Activated naive CD4-positive, alpha-beta T cell treated with anti-CD3 and anti-CD28 coated beads for 36 hours (primary cell): Measurements from ENCODE around the gene HLA-DQB1. TPM values are rescaled to one million over a fixed set of nuclear protein-coding genes. Genes with fewer than 3 reads are reported as not detected.

Experiments used
- CTCF ChIA-PET: fragments of 350-600 bp; sonication (Branson Sonifier 250); formaldehyde crosslinking; loops from one replicate; lab custom pipeline; 2021; ENCODE audit warnings: antibody characterized with exemption; lab: Charles Lee
- DNase-seq: peaks from one replicate; pipeline ENCODE4 v3.0.0-alpha.2; 2020
- H3K27ac Mint-ChIP-seq: one replicate; pipeline ENCODE4 v1.8.0; 2021; ENCODE audit warnings: mild to moderate bottlenecking, mixed read lengths
- H3K27me3 Mint-ChIP-seq: one replicate; pipeline ENCODE4 v1.8.0; 2021; ENCODE audit warnings: low read depth, mixed read lengths
- H3K36me3 Mint-ChIP-seq: one replicate; pipeline ENCODE4 v1.8.0; 2021; ENCODE audit warnings: low read depth, mixed read lengths
- H3K4me1 Mint-ChIP-seq: one replicate; pipeline ENCODE4 v1.8.0; 2021; ENCODE audit warnings: low read depth, mixed read lengths
- H3K4me3 Mint-ChIP-seq: one replicate; pipeline ENCODE4 v1.8.0; 2021; ENCODE audit warnings: mild to moderate bottlenecking, moderate library complexity, mixed read lengths
- H3K9me3 Mint-ChIP-seq: one replicate; pipeline ENCODE4 v1.8.0; 2021; ENCODE audit warnings: mixed read lengths
- intact Hi-C: fragments of 100-400 bp; cut with micrococcal nuclease; formaldehyde crosslinking; loops from one replicate; pipeline ENCODE4 v1.15.1; 2023
- total RNA-seq, 2 experiments: library from RNA; stranded (reverse); gene quantifications; one replicate each; pipeline ENCODE4 v1.2.3, GENCODE V29; 2021

HLA-DQB1 gene
- total RNA-seq, 2 experiments from 2014 or later, result 6.2 to 7.4 TPM

GRCh38 chr6:32617751-32618150, 48.7 kb downstream of the HLA-DQB1 start:
- Mint-ChIP-seq H3K9me3 (peaks cover 13% of the 10 kb centered on the region), H3K4me1 (peaks cover 30% of the 10 kb centered on the region), H3K27me3 (no peaks in the 10 kb centered on the region), H3K36me3 (peaks cover 4% of the 10 kb centered on the region), H3K4me3 (no peak overlapping the region), H3K27ac (no peak overlapping the region)
- CTCF ChIA-PET, result no interaction called here
- intact Hi-C loops, result no loop called here
- no peak for DNase-seq

GRCh38 chr6:32615885-32616532, 50.4 kb downstream of the HLA-DQB1 start:
- CTCF ChIA-PET, result no interaction called here
- peaks cover 4% of the 10 kb centered on the region for H3K36me3 Mint-ChIP-seq
- peak; percentile 13 for DNase-seq
- peaks cover 13% of the 10 kb centered on the region for H3K9me3 Mint-ChIP-seq
- H3K4me1 Mint-ChIP-seq, result peaks cover 20% of the 10 kb centered on the region
- peak overlapping the region; percentile 19 for H3K27ac Mint-ChIP-seq
- H3K4me3 Mint-ChIP-seq, result no peak overlapping the region
- no peaks in the 10 kb centered on the region for H3K27me3 Mint-ChIP-seq
- intact Hi-C loops, result no loop called here

DNA sequence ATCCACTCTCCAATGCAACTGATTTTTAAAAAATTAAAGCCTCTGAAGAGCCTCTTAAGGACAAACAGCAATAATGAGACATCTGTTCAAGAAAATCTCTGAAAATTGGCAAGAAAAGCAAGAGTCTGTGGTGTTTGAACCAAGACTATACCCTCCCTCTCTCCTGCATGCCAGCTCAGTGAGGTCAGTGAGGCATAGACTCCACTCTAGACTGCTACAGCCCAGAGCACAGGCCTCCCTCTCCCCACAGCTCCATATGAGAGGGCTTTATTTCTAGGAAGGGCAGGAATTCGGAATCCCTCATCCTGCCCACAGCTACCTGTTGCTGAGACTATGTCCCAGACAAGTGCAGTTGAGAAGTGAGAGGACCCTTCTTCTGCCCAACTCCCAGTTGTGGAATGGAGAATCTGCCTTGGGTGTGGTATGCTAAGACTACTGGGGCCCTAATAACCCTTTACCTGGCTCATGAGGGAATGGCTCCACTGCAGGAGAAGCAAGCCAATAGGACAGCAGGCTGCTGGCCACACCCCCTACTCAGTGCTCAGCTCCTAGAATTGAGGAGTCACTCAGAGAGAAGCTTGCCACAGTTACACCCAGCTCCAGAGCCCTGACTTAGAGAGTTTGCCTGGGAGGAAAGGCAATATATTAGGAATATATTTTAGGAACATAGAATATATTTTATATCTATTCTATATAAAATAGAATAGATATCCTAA, 51.9 kb downstream of the HLA-DQB1 start:
- DNase-seq, result no peak
- H3K9me3 Mint-ChIP-seq, result peaks cover 13% of the 10 kb centered on the region
- peaks cover 25% of the 10 kb centered on the region for H3K4me1 Mint-ChIP-seq
- intact Hi-C loops, result no loop called here
- peaks cover 4% of the 10 kb centered on the region for H3K36me3 Mint-ChIP-seq
- H3K27me3 Mint-ChIP-seq, result no peaks in the 10 kb centered on the region
- no peak overlapping the region for H3K4me3 Mint-ChIP-seq
- CTCF ChIA-PET, result no interaction called here
- no peak overlapping the region for H3K27ac Mint-ChIP-seq

- Mint-ChIP-seq H3K27me3 (no peaks in the 10 kb centered on the region), H3K27ac (no peak overlapping the region), H3K9me3 (peaks cover 10% of the 10 kb centered on the region), H3K36me3 (peaks cover 2% of the 10 kb centered on the region), H3K4me3 (no peak overlapping the region), H3K4me1 (peaks cover 25% of the 10 kb centered on the region)
- no peak for DNase-seq
- CTCF ChIA-PET, result no interaction called here
- intact Hi-C loops, result no loop called here
Measured at GRCh38 chr6:32613475-32613874, 53.0 kb downstream of the HLA-DQB1 start.

DNA sequence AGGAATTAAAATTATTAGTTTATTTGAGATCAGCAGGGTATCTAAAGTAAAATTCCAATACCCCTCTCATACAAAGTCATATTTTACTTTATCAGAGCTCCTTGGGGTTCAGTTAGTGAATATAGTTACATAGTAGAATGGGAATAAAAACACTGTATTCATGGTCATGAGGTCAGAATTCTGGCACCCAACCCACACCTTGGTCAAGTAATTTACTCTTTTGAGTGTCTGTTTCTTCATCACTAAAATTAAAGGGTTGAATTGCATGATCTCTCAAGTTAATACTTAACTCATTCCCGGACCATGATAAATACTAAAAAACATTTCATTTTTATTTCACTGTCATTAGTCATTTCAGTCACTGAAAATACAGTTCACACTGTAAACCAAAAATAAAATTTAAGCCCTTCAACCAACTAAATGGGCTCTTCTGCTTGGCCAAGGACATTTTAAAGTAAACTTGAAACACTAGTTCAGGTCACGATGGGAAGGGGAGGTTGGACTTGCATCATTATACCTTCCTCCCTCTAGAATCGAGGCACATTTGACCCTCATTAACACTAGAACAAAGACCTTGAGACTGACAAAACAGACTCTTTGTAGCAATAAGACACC, 55.7 kb downstream of the HLA-DQB1 start:
- no peak for DNase-seq
- H3K4me3 Mint-ChIP-seq, result no peak overlapping the region
- peak overlapping the region; percentile 33 for H3K27ac Mint-ChIP-seq
- intact Hi-C loops, result loop anchor here (1.0 kb wide), 2 partner anchors 13 to 58 kb away; no protein-coding TSS in a partner anchor
- H3K9me3 Mint-ChIP-seq, result no peaks in the 10 kb centered on the region
- H3K27me3 Mint-ChIP-seq, result no peaks in the 10 kb centered on the region
- H3K4me1 Mint-ChIP-seq, result peaks cover 22% of the 10 kb centered on the region
- H3K36me3 Mint-ChIP-seq, result no peaks in the 10 kb centered on the region
- CTCF ChIA-PET, result no interaction called here

GRCh38 chr6:32609731-32610640, 56.5 kb downstream of the HLA-DQB1 start:
- CTCF ChIA-PET, result no interaction called here
- Mint-ChIP-seq H3K27me3 (no peaks in the 10 kb centered on the region), H3K27ac (no peak overlapping the region), H3K9me3 (no peaks in the 10 kb centered on the region), H3K4me3 (no peak overlapping the region), H3K4me1 (peaks cover 14% of the 10 kb centered on the region), H3K36me3 (no peaks in the 10 kb centered on the region)
- DNase-seq, result peak; percentile 69
- intact Hi-C loops, result loop anchor here (1.0 kb wide), 2 partner anchors 13 to 58 kb away; no protein-coding TSS in a partner anchor

Other genes with a start within 250 kb of the HLA-DQB1 start
- gene HLA-DRA, start 226.8 kb downstream of the HLA-DQB1 start, total RNA-seq, result 1 to 10 TPM; 1.1 to 1.6 TPM
- gene HLA-DRB5, start 136.4 kb downstream of the HLA-DQB1 start, total RNA-seq, result under 1 TPM; 0.33 to 0.42 TPM
- 1 to 10 TPM; 4.1 to 4.2 TPM for gene HLA-DRB1, start 76.8 kb downstream of the HLA-DQB1 start, total RNA-seq
- under 1 TPM; 0.81 to 0.93 TPM for gene HLA-DQA1, start 29.3 kb downstream of the HLA-DQB1 start, total RNA-seq
- not detected for gene HLA-DQA2, start 74.7 kb upstream of the HLA-DQB1 start, total RNA-seq
- gene HLA-DQB2, start 96.9 kb upstream of the HLA-DQB1 start, total RNA-seq, result not detected
- 1 to 10 TPM in 1 of 2 experiments, under 1 TPM in 1; 0.91 to 1.1 TPM for gene HLA-DOB, start 150.3 kb upstream of the HLA-DQB1 start, total RNA-seq
- gene TAP2, start 172.1 kb upstream of the HLA-DQB1 start, total RNA-seq, result 100 to 1,000 TPM; 136 to 138 TPM
- 100 to 1,000 TPM; 286 to 308 TPM for gene PSMB8, start 177.4 kb upstream of the HLA-DQB1 start, total RNA-seq
- gene TAP1, start 187.0 kb upstream of the HLA-DQB1 start, total RNA-seq, result 100 to 1,000 TPM; 187 TPM
- 100 to 1,000 TPM; 238 to 241 TPM for gene PSMB9, start 187.5 kb upstream of the HLA-DQB1 start, total RNA-seq